Activated gamma-delta T cell treated with Interleukin-2 at 50 U/mL for 16 hours (primary cell): ENCODE results near the gene RPL35A.
"Not testable (repeated sequence)": the region's sequence is repeated elsewhere in the genome, so short reads cannot be mapped to it uniquely, and the experiment has no call there.

Source experiments
- DNase-seq: peaks from one replicate; pipeline ENCODE4 v3.0.0-alpha.2; 2020

Gene RPL35A

GRCh38 chr3:197953325-197953724 lies 3.3 kb downstream of the RPL35A start:
- DNase-seq: no peak

GRCh38 chr3:197953881-197954280 lies 3.9 kb downstream of the RPL35A start:
- no peak for DNase-seq

DNA sequence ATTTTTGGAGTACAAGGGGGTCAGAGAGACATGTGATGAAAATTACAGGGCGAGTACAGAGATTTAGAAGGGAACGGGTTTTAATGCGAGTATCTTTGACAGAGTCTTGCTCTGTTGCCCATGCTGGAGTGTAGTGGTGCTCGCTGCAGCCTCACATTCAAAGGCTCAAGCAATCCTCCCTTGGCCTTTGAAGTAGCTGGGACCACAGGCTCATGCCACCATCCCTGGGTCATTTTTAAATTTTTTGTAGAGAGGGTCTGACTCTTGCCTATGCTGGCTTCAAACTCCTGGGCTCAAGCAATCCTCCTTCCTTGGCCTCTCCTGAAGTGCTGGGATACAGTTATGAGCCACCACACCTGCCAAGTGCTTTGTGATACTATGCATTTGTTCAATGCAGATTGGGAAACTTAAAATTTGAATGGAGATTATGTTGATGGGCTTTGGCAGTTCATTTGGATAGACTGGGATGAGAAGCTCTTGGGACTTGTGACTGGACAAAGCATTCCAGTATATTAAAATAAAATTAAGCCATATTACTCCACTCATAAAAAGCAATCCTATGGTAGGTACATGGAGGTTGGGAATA lies 6.0 kb downstream of the RPL35A start:
- DNase-seq: no peak

DNA sequence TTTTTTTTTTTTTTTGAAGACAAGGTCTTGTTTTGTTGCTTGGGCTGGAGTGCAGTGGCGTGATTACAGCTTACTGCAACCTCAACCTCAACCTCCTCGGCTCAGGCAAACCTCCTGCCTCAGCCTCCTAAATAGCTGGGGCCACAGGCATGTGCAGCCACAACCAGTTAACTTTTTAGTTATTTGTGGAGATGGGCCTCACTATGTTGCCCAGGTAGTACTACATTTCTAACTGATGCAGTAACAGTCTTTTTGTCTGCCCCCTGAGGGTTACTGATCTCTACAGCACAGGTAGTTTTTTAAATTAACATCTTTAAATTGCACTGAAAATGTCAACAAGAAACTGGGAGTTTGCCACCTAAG lies 6.6 kb downstream of the RPL35A start:
- no peak for DNase-seq

DNA sequence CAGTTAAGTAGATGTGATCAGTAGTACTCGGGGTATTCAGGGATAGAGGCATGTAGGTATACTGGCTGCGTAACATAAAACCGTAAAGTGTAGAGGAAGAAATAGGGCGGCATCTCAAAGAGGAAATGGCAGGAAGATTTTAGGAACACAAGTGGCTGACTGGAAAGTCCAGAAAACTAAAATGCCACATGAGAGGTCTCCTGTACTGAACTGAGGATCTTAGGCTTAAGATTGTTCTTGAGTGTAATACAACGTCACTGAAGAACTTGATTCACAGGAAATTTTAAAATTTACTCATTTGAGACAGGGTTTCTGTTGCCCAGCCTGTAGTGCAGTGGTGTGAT lies 7.8 kb downstream of the RPL35A start:
- DNase-seq: no peak

- no peak for DNase-seq
These were observed 8.4 kb downstream of the RPL35A start for GRCh38 chr3:197958346-197958745.

GRCh38 chr3:197958848-197959247 lies 8.9 kb downstream of the RPL35A start:
- not testable (repeated sequence) for DNase-seq

DNA sequence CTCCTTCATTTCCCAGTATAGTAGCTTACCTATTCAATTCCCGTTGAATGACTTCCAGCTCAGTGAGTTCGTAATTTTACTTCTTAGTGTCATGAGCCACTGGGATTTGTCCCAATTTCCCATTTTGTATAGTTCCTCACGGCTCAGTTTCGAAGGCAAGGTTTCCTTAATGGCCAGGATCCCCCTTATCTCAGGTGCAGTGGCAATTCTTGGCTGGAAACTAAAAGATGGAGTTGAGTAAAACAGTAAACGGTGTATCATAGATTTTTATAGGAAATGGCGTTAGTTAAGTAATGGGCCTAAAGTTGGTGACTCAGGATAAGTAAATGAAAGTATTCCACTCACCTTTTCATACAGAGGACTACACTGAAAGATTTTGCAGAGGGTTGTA lies 9.5 kb downstream of the RPL35A start:
- DNase-seq: no peak

DNA sequence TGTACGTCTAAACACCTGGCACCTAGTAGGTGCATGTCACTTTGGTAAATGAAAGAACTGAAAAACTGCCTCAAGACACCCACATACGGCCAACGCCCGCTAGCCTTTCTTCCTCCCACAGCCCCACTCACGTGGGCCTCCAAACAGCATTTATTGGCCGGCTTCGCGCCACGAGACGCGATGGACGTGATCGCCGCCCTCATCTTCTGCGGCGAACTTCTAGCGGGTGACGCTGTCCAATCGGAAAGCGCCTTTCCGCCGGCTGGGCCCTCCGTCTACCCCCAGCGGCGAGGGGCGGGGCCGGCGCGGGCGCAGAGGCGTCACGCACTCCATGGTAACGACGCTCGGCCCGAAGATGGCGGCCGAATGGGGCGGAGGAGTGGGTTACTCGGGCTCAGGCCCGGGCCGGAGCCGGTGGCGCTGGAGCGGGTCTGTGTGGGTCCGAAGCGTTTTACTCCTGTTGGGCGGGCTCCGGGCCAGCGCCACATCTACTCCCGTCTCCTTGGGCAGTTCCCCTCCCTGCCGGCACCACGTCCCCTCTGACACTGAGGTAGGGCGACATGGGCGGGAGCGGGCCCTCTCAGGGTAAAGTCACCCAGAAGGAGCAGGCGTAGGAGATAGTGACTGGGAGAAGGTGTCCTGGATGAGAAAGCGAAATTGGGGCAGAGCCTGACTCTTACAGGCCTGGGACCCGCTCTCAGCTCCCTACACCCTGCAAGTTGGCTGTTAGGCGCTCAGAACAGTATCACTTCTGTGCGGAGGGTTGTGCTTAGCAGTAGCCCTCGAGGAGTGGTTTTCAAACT lies 10.1 kb downstream of the RPL35A start, which contains the start of gene LMLN:
TSS of gene LMLN (plus strand) at position 327 of the 803 bp plus-strand sequence. CDS start at position 356, 29 bp downstream.
- DNase-seq: peak; percentile 93

DNA sequence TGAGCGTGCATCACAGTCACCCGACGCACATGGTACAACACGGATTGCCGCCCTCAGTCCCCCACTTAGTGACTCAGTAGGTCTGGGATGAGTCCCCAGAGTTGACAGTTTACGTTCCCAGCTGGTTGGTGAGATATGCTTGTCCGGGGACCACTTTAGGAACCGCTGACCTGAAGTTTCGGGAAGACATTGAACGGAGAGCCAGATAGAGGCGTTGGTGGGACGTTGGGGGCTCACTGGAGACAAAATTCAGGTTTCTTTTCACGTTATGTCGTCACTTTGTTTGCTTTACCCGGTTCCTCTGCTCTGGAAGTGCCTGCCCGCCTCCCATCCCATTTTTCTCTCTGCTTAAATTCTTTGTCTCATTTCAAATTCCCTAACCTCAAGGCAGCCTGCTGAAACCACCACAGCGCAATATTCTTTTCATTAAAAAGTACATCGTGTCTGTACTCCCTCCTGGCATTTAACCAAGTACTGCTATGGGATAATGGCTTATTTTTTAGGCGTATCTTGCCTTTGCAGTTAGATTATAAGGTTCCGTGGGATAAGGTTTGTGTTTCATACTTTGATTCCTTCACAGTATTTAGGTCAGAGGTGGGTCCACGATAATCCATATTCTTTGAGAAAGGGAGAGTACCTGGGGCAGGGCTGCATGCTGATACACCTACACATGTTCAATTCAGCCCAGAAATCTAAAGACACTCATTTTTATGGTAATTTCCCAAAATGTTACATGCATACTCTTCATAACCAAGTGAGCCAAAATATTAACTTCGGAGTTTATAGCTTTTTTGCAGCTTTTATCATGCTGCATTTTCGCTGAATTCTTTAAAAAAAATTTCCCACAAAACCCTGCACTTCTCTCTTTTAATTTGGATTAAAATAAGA lies 10.9 kb downstream of the RPL35A start:
- DNase-seq: no peak

DNA sequence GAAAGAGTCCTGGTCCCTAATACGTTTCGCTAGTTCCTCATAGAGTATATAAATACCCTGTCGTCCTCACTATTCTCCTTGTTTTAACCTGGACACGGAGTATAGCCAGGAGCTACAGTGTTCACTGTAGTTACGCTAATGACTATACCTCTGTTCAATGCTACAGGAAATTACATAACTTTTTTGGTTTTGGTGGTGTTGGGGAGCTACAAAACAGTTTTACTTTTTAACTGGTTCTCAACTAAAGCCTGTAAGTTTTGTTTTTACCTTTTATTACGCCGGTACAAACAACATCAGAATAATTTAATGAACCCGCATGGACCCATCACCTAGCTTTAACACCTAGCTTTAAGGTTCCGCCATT lies 11.6 kb downstream of the RPL35A start:
- no peak for DNase-seq

- DNase-seq: no peak
These were observed 13.1 kb downstream of the RPL35A start for GRCh38 chr3:197963019-197963637.

DNA sequence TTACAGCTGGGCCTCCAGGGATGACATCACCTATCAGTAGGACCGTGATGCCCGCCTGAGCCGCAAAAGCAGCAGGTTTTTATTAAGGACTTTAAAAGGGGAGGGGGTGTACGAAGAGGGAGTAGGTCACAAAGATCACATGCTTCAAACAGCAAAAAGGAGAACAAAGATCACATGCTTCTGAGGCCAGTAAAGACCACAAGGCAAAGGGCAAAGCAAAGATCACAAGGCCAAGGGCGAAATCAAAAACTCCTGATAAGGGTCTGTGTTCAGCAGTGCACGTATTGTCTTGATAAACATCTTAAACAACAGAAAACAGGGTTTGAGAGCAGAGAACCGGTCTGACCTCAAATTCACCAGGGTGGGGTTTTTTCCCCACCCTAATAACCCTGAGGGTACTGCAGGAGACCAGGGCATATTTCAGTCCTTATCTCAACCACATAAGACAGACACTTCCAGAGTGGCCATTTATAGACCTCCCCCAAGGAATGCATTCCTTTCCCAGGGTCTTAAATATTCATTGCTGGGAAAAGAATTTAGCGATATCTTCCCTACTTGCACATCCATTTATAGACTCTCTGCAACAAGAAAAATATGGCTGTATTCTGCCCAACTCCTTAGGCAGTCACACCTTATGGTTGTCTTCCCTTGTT lies 17.5 kb downstream of the RPL35A start:
- DNase-seq: not testable (repeated sequence)

- DNase-seq: no peak
These were observed 20.6 kb downstream of the RPL35A start for GRCh38 chr3:197970588-197970987.

GRCh38 chr3:197974016-197974415 lies 24.0 kb downstream of the RPL35A start:
- no peak for DNase-seq

- DNase-seq: no peak
These were observed 25.3 kb downstream of the RPL35A start for GRCh38 chr3:197975311-197975710.

DNA sequence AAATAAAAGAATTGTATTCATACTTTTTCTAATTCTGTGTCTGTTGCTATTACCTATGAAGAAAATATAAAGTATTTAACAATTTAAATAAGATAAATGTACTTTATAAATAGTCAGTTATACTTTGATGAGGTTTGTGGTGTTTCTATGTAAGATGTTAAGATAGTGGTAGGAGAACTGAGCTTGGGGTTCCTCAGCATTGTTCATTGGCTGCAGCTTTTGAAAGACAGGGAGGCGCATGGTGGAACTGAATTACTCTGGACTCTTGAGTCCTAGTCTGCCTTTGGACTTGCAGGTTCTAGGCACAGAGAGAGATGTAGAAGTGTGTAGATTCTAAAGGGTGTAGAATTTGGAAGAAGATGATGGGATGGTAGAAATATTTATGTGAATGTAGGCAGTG lies 33.1 kb downstream of the RPL35A start:
- no peak for DNase-seq

- no peak for DNase-seq
These were observed 39.7 kb downstream of the RPL35A start for GRCh38 chr3:197989651-197990050.

GRCh38 chr3:197994736-197995135 lies 44.7 kb downstream of the RPL35A start:
- DNase-seq: no peak

DNA sequence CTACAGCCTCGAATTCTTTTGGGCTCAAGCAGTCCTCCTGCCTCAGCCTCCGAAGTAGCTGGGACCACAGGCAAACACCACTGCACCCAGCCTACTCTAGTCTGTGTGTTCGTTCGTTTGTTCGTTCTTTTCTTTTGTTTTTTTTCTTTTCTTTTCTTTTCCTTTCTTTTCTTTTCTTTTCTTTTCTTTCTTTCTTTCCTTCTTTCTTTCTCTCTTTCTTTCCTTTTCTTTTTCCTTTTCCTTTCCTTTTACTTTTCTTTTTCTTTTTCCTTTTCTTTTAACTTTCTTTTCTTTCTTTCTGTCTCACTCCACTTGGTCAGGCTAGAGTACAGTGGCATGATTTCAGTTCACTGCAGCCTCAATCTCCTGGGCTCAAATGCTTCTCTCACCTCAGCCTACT lies 46.9 kb downstream of the RPL35A start:
- DNase-seq: no peak

GRCh38 chr3:197997936-197998335 lies 47.9 kb downstream of the RPL35A start:
- no peak for DNase-seq
